ENCODE data around the gene SASH3.

SASH3 gene

GRCh38 chrX:129760155-129760554, 19.6 kb upstream of the SASH3 start:
- DNase-seq, result no peak

- no peak for DNase-seq
Observed at GRCh38 chrX:129760981-129761380, 18.8 kb upstream of the SASH3 start.

- DNase-seq, result no peak
Observed at GRCh38 chrX:129761596-129761995, 18.2 kb upstream of the SASH3 start.

GRCh38 chrX:129762448-129762847, 17.3 kb upstream of the SASH3 start:
- no peak for DNase-seq

GRCh38 chrX:129763666-129764065, 16.1 kb upstream of the SASH3 start:
- no peak for DNase-seq

- no peak for DNase-seq
Observed at GRCh38 chrX:129768186-129768585, 11.6 kb upstream of the SASH3 start.

- no peak for DNase-seq
Observed at GRCh38 chrX:129768586-129769466, 10.9 kb upstream of the SASH3 start.

- DNase-seq, result peak; percentile 81 to 84
Observed at GRCh38 chrX:129769467-129770154, 10.1 kb upstream of the SASH3 start.

- DNase-seq, result peak in 1 of 2 donors; percentile 50
Observed at GRCh38 chrX:129771266-129771995, 8.3 kb upstream of the SASH3 start.

GRCh38 chrX:129772796-129773431, 6.8 kb upstream of the SASH3 start:
- peak; percentile 63 to 89 for DNase-seq

- no peak for DNase-seq
Observed at GRCh38 chrX:129773649-129774458, 5.9 kb upstream of the SASH3 start.

GRCh38 chrX:129777218-129778030, 2.3 kb upstream of the SASH3 start:
- DNase-seq, result peak; percentile 74 to 75

GRCh38 chrX:129779086-129779672, 570 bp upstream of the SASH3 start:
- DNase-seq, result no peak

- no peak for DNase-seq
Observed at GRCh38 chrX:129780441-129781105, 824 bp downstream of the SASH3 start.

- DNase-seq, result peak; percentile 86 to 89
Observed at GRCh38 chrX:129781134-129781672, 1.5 kb downstream of the SASH3 start.

- no peak for DNase-seq
Observed at GRCh38 chrX:129781680-129782495, 2.1 kb downstream of the SASH3 start.

- no peak for DNase-seq
Observed at GRCh38 chrX:129782706-129783105, 3.0 kb downstream of the SASH3 start.

GRCh38 chrX:129783291-129783713, 3.6 kb downstream of the SASH3 start:
- no peak for DNase-seq

GRCh38 chrX:129784371-129784770, 4.6 kb downstream of the SASH3 start:
- no peak for DNase-seq
